ENCODE results near the gene TTC21B. TPM values are rescaled to one million over a fixed set of nuclear protein-coding genes. Genes with fewer than 3 reads are reported as not detected.

Gene TTC21B
- total RNA-seq, 4 donors from 2014 or later, result 29.1 to 45.7 (median 32.9) TPM

DNA sequence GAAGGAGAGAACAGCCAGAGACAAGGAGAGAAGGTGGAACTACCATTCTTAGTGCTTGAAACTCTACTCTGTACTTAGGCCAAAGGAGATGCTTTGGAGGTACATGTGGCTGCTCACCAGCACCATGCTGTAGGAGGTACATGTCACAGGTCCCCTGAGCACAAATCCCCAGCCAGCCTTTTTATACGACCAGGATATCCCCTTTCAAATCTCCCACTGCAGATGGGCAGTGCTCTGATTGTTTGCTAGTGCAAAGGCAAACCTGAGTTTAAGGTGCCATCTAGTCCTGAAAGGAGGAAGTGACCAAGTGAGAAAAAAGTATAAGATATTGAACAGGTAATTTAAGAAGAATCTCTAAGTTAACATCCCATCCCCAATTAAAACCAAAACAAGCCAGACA lies 17.1 kb upstream of the TTC21B start:
- intact Hi-C loops (cut with DNase I), result no loop called here
- H3K4me1 ChIP-seq, result no peaks in the 10 kb centered on the region
- H3K4me3 ChIP-seq (replicated peaks in 1 of 3), result no peak overlapping the region
- no peaks in the 10 kb centered on the region for H3K36me3 ChIP-seq
- DNase-seq, result no peak
- no peak overlapping the region for H3K27ac ChIP-seq
- TF ChIP-seq, protein P1, sequence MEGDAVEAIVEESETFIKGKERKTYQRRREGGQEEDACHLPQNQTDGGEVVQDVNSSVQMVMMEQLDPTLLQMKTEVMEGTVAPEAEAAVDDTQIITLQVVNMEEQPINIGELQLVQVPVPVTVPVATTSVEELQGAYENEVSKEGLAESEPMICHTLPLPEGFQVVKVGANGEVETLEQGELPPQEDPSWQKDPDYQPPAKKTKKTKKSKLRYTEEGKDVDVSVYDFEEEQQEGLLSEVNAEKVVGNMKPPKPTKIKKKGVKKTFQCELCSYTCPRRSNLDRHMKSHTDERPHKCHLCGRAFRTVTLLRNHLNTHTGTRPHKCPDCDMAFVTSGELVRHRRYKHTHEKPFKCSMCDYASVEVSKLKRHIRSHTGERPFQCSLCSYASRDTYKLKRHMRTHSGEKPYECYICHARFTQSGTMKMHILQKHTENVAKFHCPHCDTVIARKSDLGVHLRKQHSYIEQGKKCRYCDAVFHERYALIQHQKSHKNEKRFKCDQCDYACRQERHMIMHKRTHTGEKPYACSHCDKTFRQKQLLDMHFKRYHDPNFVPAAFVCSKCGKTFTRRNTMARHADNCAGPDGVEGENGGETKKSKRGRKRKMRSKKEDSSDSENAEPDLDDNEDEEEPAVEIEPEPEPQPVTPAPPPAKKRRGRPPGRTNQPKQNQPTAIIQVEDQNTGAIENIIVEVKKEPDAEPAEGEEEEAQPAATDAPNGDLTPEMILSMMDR (IDR thresholded peaks at IDR 0.05), result no peak
- TF ChIP-seq POLR2A (IDR thresholded peaks at IDR 0.05), result no peak
- no peaks in the 10 kb centered on the region for H3K27me3 ChIP-seq
- WGBS, 2 donors, result 13% methylated on average over 1 of the region's 1 CpG
- no peaks in the 10 kb centered on the region for H3K9me3 ChIP-seq

DNA sequence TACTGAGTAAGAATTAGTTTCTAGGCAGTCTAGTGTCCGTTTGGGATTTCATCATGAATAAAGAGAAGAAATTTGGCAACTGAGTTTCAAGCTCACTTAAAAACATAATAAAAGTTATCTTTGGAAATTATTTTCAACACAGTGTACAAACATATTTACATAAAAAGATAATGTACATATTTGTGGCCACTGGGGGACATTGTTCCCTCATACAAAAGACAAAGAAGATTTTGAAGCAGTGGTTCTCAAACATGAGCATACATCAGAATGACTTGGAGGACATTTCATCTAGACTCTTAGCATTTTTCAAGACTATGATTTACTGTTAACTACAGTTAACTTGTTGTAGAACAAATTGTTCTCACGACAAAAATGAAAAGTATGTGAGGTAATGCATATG lies 15.7 kb upstream of the TTC21B start:
- Histone ChIP-seq H3K27ac (no peak overlapping the region), H3K9me3 (no peaks in the 10 kb centered on the region), H3K36me3 (no peaks in the 10 kb centered on the region), H3K4me3 (replicated peaks in 1 of 3) (no peak overlapping the region), H3K27me3 (no peaks in the 10 kb centered on the region), H3K4me1 (no peaks in the 10 kb centered on the region)
- intact Hi-C loops (cut with DNase I), result no loop called here
- 70 to 79% methylated on average over 2 of the region's 2 CpGs for WGBS, 2 donors
- DNase-seq, result no peak
- TF ChIP-seq, protein P1 (IDR thresholded peaks at IDR 0.05), result no peak
- TF ChIP-seq POLR2A (IDR thresholded peaks at IDR 0.05), result no peak

DNA sequence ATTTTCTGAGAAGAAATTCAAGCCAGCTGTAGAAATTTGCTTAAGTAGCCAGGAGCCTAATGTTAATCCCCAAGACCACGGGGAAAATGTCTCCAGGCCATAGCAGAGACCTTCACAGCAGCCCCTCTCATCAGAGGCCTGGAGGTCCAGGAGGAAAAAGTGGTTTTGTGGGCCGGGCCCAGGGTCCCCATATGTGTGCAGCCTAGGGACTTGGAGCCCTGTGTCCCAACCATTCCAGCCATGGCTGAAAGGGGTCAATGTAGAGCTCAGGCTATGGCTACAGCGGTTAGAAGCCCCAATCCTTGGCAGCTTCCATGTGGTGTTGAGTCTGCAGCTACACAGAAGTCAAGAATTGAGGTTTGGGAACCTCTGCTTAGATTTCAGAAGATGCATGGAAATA lies 14.2 kb upstream of the TTC21B start:
- 80 to 85% methylated on average over 2 to 3 of the region's 3 CpGs for WGBS, 2 donors

DNA sequence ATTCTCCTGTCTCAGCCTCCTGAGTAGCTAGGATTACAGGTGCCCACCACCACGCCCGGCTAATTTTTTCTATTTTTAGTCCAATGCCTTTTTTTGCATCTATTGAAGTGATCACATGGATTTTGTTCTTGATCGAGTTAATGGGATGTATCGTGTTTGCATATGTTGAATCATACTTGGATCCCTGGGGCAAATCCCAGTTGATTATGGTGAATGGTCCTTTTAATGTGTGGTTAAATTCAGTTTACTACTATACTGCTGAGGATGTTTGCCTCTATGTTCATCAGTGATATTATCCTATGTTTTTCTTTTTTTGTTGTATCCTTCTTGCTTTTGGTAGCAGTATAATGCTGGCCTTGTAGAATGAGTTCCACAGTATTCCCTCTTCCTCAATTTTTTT lies 8.2 kb upstream of the TTC21B start:
- no peaks in the 10 kb centered on the region for H3K4me1 ChIP-seq
- H3K36me3 ChIP-seq, result no peaks in the 10 kb centered on the region
- 96% methylated on average over 4 of the region's 4 CpGs for WGBS, 2 donors
- intact Hi-C loops (cut with DNase I), result no loop called here
- no peak for DNase-seq
- no peak for TF ChIP-seq POLR2A (IDR thresholded peaks at IDR 0.05)
- TF ChIP-seq, protein P1 (IDR thresholded peaks at IDR 0.05), result no peak
- no peak overlapping the region for H3K4me3 ChIP-seq (replicated peaks in 1 of 3)
- no peaks in the 10 kb centered on the region for H3K27me3 ChIP-seq
- no peaks in the 10 kb centered on the region for H3K9me3 ChIP-seq
- H3K27ac ChIP-seq, result no peak overlapping the region

More for the DNA sequence above, 14.2 kb upstream of the TTC21B start:
- DNase-seq, result no peak
- H3K36me3 ChIP-seq, result no peaks in the 10 kb centered on the region
- H3K9me3 ChIP-seq, result no peaks in the 10 kb centered on the region
- TF ChIP-seq POLR2A (IDR thresholded peaks at IDR 0.05), result no peak
- TF ChIP-seq, protein P1 (IDR thresholded peaks at IDR 0.05), result no peak
- no peaks in the 10 kb centered on the region for H3K4me1 ChIP-seq
- no peaks in the 10 kb centered on the region for H3K27me3 ChIP-seq
- intact Hi-C loops (cut with DNase I), result no loop called here
- H3K4me3 ChIP-seq (replicated peaks in 1 of 3), result no peak overlapping the region
- H3K27ac ChIP-seq, result no peak overlapping the region

DNA sequence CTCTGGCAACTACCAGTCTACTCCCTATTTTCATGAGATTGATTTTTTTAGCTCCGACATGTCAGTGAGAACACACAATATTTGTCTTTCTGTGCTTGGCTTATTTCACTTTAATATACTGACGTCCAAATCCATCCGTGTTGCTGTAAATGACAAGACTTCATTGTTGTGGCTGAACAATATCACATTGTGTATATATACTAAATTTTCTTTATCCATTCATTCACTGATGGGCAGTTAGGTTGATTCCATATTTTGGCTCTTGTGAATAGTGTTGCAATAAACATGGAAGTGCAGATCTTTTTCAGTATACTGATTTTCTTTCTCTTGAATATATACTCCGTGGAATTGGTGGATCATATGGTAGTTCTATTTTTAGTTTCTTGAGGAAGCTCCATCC lies 5.8 kb upstream of the TTC21B start:
- Histone ChIP-seq H3K36me3 (no peaks in the 10 kb centered on the region), H3K4me1 (peaks cover 2 to 4% of the 10 kb centered on the region in 2 donors), H3K27me3 (no peaks in the 10 kb centered on the region), H3K27ac (no peak overlapping the region), H3K4me3 (replicated peaks in 1 of 3) (no peak overlapping the region), H3K9me3 (no peaks in the 10 kb centered on the region)
- intact Hi-C loops (cut with DNase I), result loop anchor here (10.0 kb wide), 1 partner anchor 165 kb away; the partner anchor contains the start of gene SCN1A
- no peak for DNase-seq
- 86 to 88% methylated on average over 4 of the region's 4 CpGs for WGBS, 2 donors
- TF ChIP-seq POLR2A (IDR thresholded peaks at IDR 0.05), result no peak
- TF ChIP-seq, protein P1 (IDR thresholded peaks at IDR 0.05), result no peak

Data from thyroid gland (tissue), 4 donors.